Ovary (tissue), 9 donors: ENCODE measurements around the gene SFN. TPM values are rescaled to one million over a fixed set of nuclear protein-coding genes. Genes with fewer than 3 reads are reported as not detected.

Experiments used
- DNase-seq, 5 donors: peaks; one replicate each; pipeline ENCODE4 v3.0.0-alpha.2; 2019 to 2020
- H3K27ac ChIP-seq, 2 donors: fragments of 200-600 bp; one replicate each; pipeline versions ENCODE4 v1.5.1 to v1.8.0; 2019 to 2022
- H3K27me3 ChIP-seq: fragments of 200-600 bp; one replicate; pipeline ENCODE4 v1.8.0; 2022
- H3K36me3 ChIP-seq: fragments of 200-600 bp; sonication (generic); one replicate; pipeline ENCODE4 v1.5.1; 2019
- H3K4me1 ChIP-seq: one replicate; pipeline ENCODE4 v1.8.1; 2013; ENCODE audit warnings: mild to moderate bottlenecking, moderate library complexity; ENCODE audit not compliant: insufficient read depth
- H3K4me3 ChIP-seq: fragments of 200-600 bp; sonication (generic); one replicate; pipeline ENCODE4 v1.5.1; 2017
- H3K9me3 ChIP-seq, 2 donors: fragments of 200-600 bp in 1 of 2; sonication (generic) in 1 of 2; one replicate each; pipeline versions ENCODE4 v1.5.1 to v1.8.1; 2013 to 2019; ENCODE audit warnings: mild to moderate bottlenecking in 1 of 2, moderate library complexity in 1 of 2
- EP300 ChIP-seq: sonication (generic); formaldehyde crosslinking; IDR thresholded peaks from one replicate; pipeline ENCODE4 v1.6.1; 2017; ENCODE audit warnings: antibody characterized with exemption
- POLR2A ChIP-seq: fragments of 450-650 bp; IDR thresholded peaks from one replicate; pipeline ENCODE4 v1.6.1; 2017; ENCODE audit warnings: antibody characterized with exemption, mild to moderate bottlenecking, moderate library complexity
- WGBS, 3 donors: extraction: QIAGEN DNeasy Blood & Tissue Kit in 1 of 3; methylation state at CpG; one replicate each; pipeline versions ENCODE4 v1.1.5 to v1.1.7; 2013 to 2017; 5-methylcytosine and 5-hydroxymethylcytosine counted together
- intact Hi-C, 4 donors: fragments of 100-400 bp; cut with DNase I; formaldehyde crosslinking; loops; one replicate each; pipeline versions ENCODE4 v1.11.0 to v1.15.1; 2022 to 2023
- polyA plus RNA-seq, 2 donors: library from polyadenylated mRNA; stranded (reverse); fragments of 200-250 nt in 1 of 2; fragments of 350-450 nt in 1 of 2; fragmentation: Illumina TruSeq in 1 of 2; extraction: RNeasy Lipid Tissue Mini Kit (QIAGEN cat#74804) in 1 of 2; gene quantifications; one replicate each; pipeline ENCODE4 v1.2.3, GENCODE V29; 2013 to 2014
- small RNA-seq: library from RNA; depleted of rRNA; stranded (forward); fragments of <200 nt; gene quantifications from one replicate; pipeline ENCODE3, GENCODE V24; 2016
- total RNA-seq, 7 donors: library from RNA; depleted of rRNA in 2 of 7; stranded (reverse); fragments of >200 nt in 2 of 7; fragmentation: NEBNext Ultra II Directional in 3 of 7; extraction: Animal tissue kit (Norgen Biotek cat#: 25700) in 3 of 7; gene quantifications; one replicate each; pipeline versions ENCODE4 v1.1.0 to v1.2.4, GENCODE V29; 2016 to 2023
- TF ChIP-seq, protein P1 (sequence below), 3 donors: fragments of 450-650 bp in 2 of 3; fragments of 200-600 bp in 1 of 3; IDR thresholded peaks; one replicate each; pipeline versions ENCODE4 v1.5.1 to v1.8.0; 2016 to 2022; ENCODE audit warnings: antibody characterized with exemption in 3 of 3, mild to moderate bottlenecking in 1 of 3
- donor health status: DM: no; HTN: no; CAD: no; lungs with moderate emphysema.
- donor health status: DM: no; HTN: no; CAD: no.
- donor health status: Bipolar disorder and iron deficiency.
- donor health status: DM: yes; HTN: yes; CAD: no.
- donor health status: DM: no; HTN: no; CAD: no.
- donor health status: DM: yes; HTN: yes; CAD: no.

The SFN gene
- total and polyA plus RNA-seq, 9 donors: 0.17 to 0.80 (median 0.37) TPM; not detected in 3

DNA sequence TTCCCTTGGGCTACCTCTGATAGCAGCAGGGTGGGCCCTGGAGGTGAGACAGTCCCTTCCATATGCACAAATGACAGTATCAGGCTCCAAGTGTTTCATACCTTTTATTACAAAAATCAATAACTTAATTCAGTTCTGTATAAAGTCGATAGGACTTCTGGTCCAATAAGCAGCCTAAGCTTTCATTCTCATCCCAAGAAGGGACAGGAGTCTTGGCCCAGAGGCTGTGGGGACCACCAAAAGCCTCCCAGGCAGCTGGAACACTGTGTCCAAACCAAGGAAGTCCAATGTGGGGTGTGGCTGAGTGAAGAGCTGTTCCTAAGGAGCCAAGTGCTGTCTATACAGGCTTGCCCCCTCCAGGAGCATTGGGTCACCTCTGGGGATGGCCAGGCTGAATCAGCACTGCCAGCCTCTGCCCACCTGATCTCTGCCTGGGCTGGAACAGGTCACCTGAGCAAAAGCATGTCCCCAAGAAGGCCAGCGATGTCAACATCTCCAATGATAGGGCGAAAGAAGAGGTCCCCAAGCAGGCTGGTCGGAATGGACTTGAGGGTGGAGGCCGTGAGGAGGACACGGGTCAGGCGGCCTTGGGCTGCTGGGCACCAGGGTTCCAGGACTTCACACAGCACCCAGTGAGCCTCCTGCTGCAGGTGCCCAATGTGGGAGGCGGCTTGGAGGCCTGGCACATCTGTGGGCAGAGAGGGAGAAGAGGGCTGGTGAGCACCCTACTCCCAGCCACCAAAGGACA is 48.6 kb downstream of the SFN start:
- H3K27ac ChIP-seq: no peak overlapping the region
- no peak for DNase-seq
- no peaks in the 10 kb centered on the region for H3K4me1 ChIP-seq
- H3K9me3 ChIP-seq: no peaks in the 10 kb centered on the region
- no peak overlapping the region for H3K4me3 ChIP-seq
- WGBS, 3 donors: 81 to 87% (median 87%) methylated on average over 8 of the region's 8 CpGs
- H3K27me3 ChIP-seq: no peaks in the 10 kb centered on the region
- TF ChIP-seq, protein P1, sequence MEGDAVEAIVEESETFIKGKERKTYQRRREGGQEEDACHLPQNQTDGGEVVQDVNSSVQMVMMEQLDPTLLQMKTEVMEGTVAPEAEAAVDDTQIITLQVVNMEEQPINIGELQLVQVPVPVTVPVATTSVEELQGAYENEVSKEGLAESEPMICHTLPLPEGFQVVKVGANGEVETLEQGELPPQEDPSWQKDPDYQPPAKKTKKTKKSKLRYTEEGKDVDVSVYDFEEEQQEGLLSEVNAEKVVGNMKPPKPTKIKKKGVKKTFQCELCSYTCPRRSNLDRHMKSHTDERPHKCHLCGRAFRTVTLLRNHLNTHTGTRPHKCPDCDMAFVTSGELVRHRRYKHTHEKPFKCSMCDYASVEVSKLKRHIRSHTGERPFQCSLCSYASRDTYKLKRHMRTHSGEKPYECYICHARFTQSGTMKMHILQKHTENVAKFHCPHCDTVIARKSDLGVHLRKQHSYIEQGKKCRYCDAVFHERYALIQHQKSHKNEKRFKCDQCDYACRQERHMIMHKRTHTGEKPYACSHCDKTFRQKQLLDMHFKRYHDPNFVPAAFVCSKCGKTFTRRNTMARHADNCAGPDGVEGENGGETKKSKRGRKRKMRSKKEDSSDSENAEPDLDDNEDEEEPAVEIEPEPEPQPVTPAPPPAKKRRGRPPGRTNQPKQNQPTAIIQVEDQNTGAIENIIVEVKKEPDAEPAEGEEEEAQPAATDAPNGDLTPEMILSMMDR (IDR thresholded peaks at IDR 0.05): no peak
- no peak for TF ChIP-seq POLR2A
- TF ChIP-seq EP300: no peak
- H3K36me3 ChIP-seq: no peaks in the 10 kb centered on the region
- intact Hi-C loops: no loop called here

DNA sequence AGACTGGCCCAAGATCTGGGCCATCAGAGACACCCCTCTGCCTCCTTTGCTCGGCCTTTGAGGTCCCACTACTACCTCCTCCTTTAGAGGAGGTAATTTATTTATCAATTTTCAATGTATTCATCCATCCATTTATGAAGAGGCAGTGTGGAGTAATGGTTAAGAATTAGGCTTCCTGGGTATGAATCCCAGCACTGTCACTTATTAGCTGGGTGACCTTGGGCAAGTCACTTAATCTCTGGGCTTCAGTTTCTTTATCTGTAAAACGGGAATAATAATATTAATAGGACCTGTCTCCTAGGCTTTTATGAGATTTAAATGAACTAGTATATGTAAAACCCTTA is 49.2 kb downstream of the SFN start:
- H3K36me3 ChIP-seq: no peaks in the 10 kb centered on the region
- H3K9me3 ChIP-seq: no peaks in the 10 kb centered on the region
- H3K27ac ChIP-seq: no peak overlapping the region
- H3K4me3 ChIP-seq: no peak overlapping the region
- no peaks in the 10 kb centered on the region for H3K27me3 ChIP-seq
- 47 to 71% (median 52%) methylated on average over 2 of the region's 2 CpGs for WGBS, 3 donors
- DNase-seq: no peak
- TF ChIP-seq EP300 (no peak), POLR2A (no peak)
- TF ChIP-seq, protein P1 (IDR thresholded peaks at IDR 0.05): no peak
- no peaks in the 10 kb centered on the region for H3K4me1 ChIP-seq
- intact Hi-C loops: no loop called here

DNA sequence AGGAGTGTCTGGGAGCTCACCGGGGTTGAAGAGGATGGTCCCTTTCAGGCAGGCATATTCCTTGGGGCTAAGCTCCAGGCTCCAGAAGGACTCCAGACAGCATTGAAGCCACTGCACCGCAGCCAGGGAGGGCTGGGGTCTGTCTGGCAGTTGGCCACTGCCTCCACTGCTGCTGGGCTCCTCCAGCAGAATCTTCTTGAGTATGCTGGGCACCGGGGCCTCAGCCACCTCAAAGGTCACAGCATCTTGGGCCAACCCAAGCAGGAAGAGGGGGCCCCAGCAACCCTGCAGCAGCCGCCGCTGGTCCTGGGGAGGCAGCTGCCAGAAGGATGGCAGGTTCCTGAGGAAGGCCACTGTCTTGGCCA is 50.4 kb downstream of the SFN start:
- Histone ChIP-seq H3K9me3 (no peaks in the 10 kb centered on the region), H3K36me3 (no peaks in the 10 kb centered on the region), H3K27me3 (no peaks in the 10 kb centered on the region), H3K4me1 (no peaks in the 10 kb centered on the region), H3K4me3 (no peak overlapping the region), H3K27ac (no peak overlapping the region)
- 65 to 84% (median 66%) methylated on average over 5 of the region's 5 CpGs for WGBS, 3 donors
- intact Hi-C loops: no loop called here
- TF ChIP-seq EP300 (no peak), POLR2A (no peak)
- TF ChIP-seq, protein P1 (IDR thresholded peaks at IDR 0.05): no peak
- DNase-seq: no peak

Small RNAs within 50 kb of the gene (small RNA-seq; reads per million reads assigned to genes)
- not detected for gene RN7SL165P

Other genes with a start within 250 kb of the SFN start
- gene ARID1A, start 167.1 kb upstream of the SFN start, total RNA-seq: 100 to 1,000 TPM in 1 of 7 donors, 10 to 100 TPM in 6; 28.5 to 102 (median 77.5) TPM
- 10 to 100 TPM; 27.6 to 40.1 TPM for gene ARID1A, start 167.1 kb upstream of the SFN start, polyA plus RNA-seq
- gene PIGV, start 75.2 kb upstream of the SFN start, total RNA-seq: 10 to 100 TPM in 5 of 7 donors, 1 to 10 TPM in 2; 9.2 to 15.4 (median 10.5) TPM
- gene PIGV, start 75.2 kb upstream of the SFN start, polyA plus RNA-seq: 10 to 100 TPM; 12.4 to 13.3 TPM
- 10 to 100 TPM; 10.7 to 15.8 (median 12.3) TPM for gene ZDHHC18, start 36.5 kb upstream of the SFN start, total RNA-seq
- gene ZDHHC18, start 36.5 kb upstream of the SFN start, polyA plus RNA-seq: 10 to 100 TPM in 1 of 2 donors, 1 to 10 TPM in 1; 9.5 to 12.9 TPM
- 10 to 100 TPM in 5 of 7 donors, 1 to 10 TPM in 2; 6.9 to 27.8 (median 20.4) TPM for gene GPN2, start 27.1 kb downstream of the SFN start, total RNA-seq
- 10 to 100 TPM; 14.6 to 20.9 TPM for gene GPN2, start 27.1 kb downstream of the SFN start, polyA plus RNA-seq
- 10 to 100 TPM in 5 of 7 donors, 1 to 10 TPM in 2; 3.1 to 16.4 (median 11.3) TPM for gene GPATCH3, start 37.3 kb downstream of the SFN start, total RNA-seq
- gene GPATCH3, start 37.3 kb downstream of the SFN start, polyA plus RNA-seq: 1 to 10 TPM; 7.6 to 9.6 TPM
- under 1 TPM in 1 of 7 donors, not detected in 6; 0.18 TPM for gene NR0B2, start 50.8 kb downstream of the SFN start, total RNA-seq
- gene NR0B2, start 50.8 kb downstream of the SFN start, polyA plus RNA-seq: under 1 TPM in 1 of 2 donors, not detected in 1; 0.18 TPM
- gene NUDC, start 58.6 kb downstream of the SFN start, total RNA-seq: 10 to 100 TPM; 32.8 to 66.9 (median 57.1) TPM
- gene NUDC, start 58.6 kb downstream of the SFN start, polyA plus RNA-seq: 10 to 100 TPM; 57.6 to 76.7 TPM
- 10 to 100 TPM in 1 of 7 donors, 1 to 10 TPM in 1, under 1 TPM in 2, not detected in 3; 0.59 to 11.0 (median 0.84) TPM for gene KDF1, start 97.3 kb downstream of the SFN start, total RNA-seq
- gene KDF1, start 97.3 kb downstream of the SFN start, polyA plus RNA-seq: under 1 TPM in 1 of 2 donors, not detected in 1; 0.08 TPM
- gene TRNP1, start 130.5 kb downstream of the SFN start, total RNA-seq: 10 to 100 TPM in 1 of 7 donors, 1 to 10 TPM in 3, under 1 TPM in 3; 0.25 to 23.8 (median 2.9) TPM
- 10 to 100 TPM in 1 of 2 donors, 1 to 10 TPM in 1; 4.2 to 18.0 TPM for gene TRNP1, start 130.5 kb downstream of the SFN start, polyA plus RNA-seq
- gene TENT5B, start 149.7 kb downstream of the SFN start, total RNA-seq: 1 to 10 TPM in 6 of 7 donors, under 1 TPM in 1; 0.33 to 7.4 (median 2.3) TPM
- gene TENT5B, start 149.7 kb downstream of the SFN start, polyA plus RNA-seq: 1 to 10 TPM; 2.9 to 5.3 TPM